Heart left ventricle (tissue), 16 donors: Measurements from ENCODE around the gene NFILZ. TPM values are rescaled to one million over a fixed set of nuclear protein-coding genes. Genes with fewer than 3 reads are reported as not detected.

ENCODE experiments used
- ATAC-seq, 4 donors: fragments of 200-7000 bp; cut with Tn5 transposase; one replicate each; pipeline ENCODE4 v1.9.1; 2020 to 2022; ENCODE audit warnings: moderate library complexity in 4 of 4, mild to moderate bottlenecking in 3 of 4, moderate number of reproducible peaks in 1 of 4
- DNase-seq, 5 donors: peaks; one replicate each; pipeline ENCODE4 v3.0.0-alpha.2; 2020
- H3K27ac ChIP-seq, 12 donors: fragments of 200-600 bp; sonication (generic) in 4 of 12; one replicate each; pipeline versions ENCODE4 v1.5.0 to v1.8.0; 2016 to 2022; ENCODE audit warnings: mild to moderate bottlenecking in 2 of 12
- H3K27me3 ChIP-seq, 9 donors: fragments of 200-600 bp; sonication (generic) in 2 of 9; one replicate each; pipeline versions ENCODE4 v1.5.1 to v1.8.0; 2016 to 2022; ENCODE audit warnings: mild to moderate bottlenecking in 3 of 9
- H3K36me3 ChIP-seq, 9 donors: fragments of 200-600 bp; sonication (generic) in 2 of 9; one replicate each; pipeline versions ENCODE4 v1.5.0 to v1.8.0; 2018 to 2022; ENCODE audit warnings: mild to moderate bottlenecking in 2 of 9
- H3K4me1 ChIP-seq, 12 donors: fragments of 200-600 bp; sonication (generic) in 4 of 12; one replicate each; pipeline versions ENCODE4 v1.5.0 to v1.8.0; 2016 to 2022; ENCODE audit warnings: mild to moderate bottlenecking in 3 of 12
- H3K4me3 ChIP-seq, 12 donors: fragments of 200-600 bp; sonication (generic) in 4 of 12; one replicate each; pipeline versions ENCODE4 v1.5.0 to v1.8.0; 2017 to 2022; ENCODE audit warnings: mild to moderate bottlenecking in 9 of 12, moderate library complexity in 4 of 12
- H3K9me3 ChIP-seq, 12 donors: fragments of 200-600 bp; sonication (generic) in 4 of 12; one replicate each; pipeline versions ENCODE4 v1.5.0 to v1.8.0; 2016 to 2022; ENCODE audit warnings: mild to moderate bottlenecking in 1 of 12
- POLR2A ChIP-seq, 2 donors: fragments of 450-650 bp; IDR thresholded peaks; one replicate each; pipeline ENCODE4 v1.6.1; 2017; ENCODE audit warnings: antibody characterized with exemption in 2 of 2, mild to moderate bottlenecking in 2 of 2, moderate library complexity in 2 of 2
- WGBS, 4 donors: extraction: QIAGEN DNeasy Blood & Tissue Kit in 2 of 4; methylation state at CpG; one replicate each; pipeline versions ENCODE4 v1.1.5 to v1.1.7; 2013 to 2018; 5-methylcytosine and 5-hydroxymethylcytosine counted together
- intact Hi-C, 10 donors: fragments of 100-400 bp; cut with DNase I; formaldehyde crosslinking; loops; one replicate each; pipeline versions ENCODE4 v1.11.1 to v1.14.2; 2022
- polyA plus RNA-seq, 2 donors: library from polyadenylated mRNA; stranded (reverse); fragments of 200-250 nt; gene quantifications; one replicate each; pipeline ENCODE4 v1.2.3, GENCODE V29; 2013
- total RNA-seq, 9 donors: library from RNA; depleted of rRNA in 2 of 9; stranded (reverse); fragments of >200 nt in 2 of 9; fragmentation: NEBNext Ultra II Directional in 3 of 9; extraction: Animal tissue kit (Norgen Biotek cat#: 25700) in 3 of 9; gene quantifications; one replicate each; pipeline versions ENCODE4 v1.1.0 to v1.2.4, GENCODE V29; 2016 to 2023
- TF ChIP-seq, protein P1 (sequence below), 12 donors: fragments of 200-600 bp; sonication (generic) in 4 of 12; IDR thresholded peaks; one replicate each; pipeline versions ENCODE4 v1.5.0 to v1.8.0; 2018 to 2022; ENCODE audit warnings: antibody characterized with exemption in 12 of 12, mild to moderate bottlenecking in 5 of 12
- donor health status: ischemic (EF 13 %, LVEDD 7.1; RV severe dilation, severe dysfunction).
- donor health status: healthy with polysubstance abuse.
- donor health status: DM: no; HTN: yes; CAD: no.
- donor health status: DM: no; HTN: no; CAD: no.
- donor health status: ischemic (EF 25% LVEDD 6.9; RV normal size, moderate dysfunction).
- donor health status: ischemic (EF 25% LVEDD 5.7; RV mildly dilated, moderate dysfunction).
- donor health status: healthy.
- donor health status: DM: yes; HTN: yes; CAD: no.
- donor health status: ischemic (EF 35%, LVEDD 5.7; RV mildly dilated, moderate dysfunction).
- donor health status: nonischemic (EF 11% LVEDD 7.7; RV severe dilation, severe dysfunction).
- donor health status: DM: yes; HTN: yes; CAD: no.
- donor health status: PGD.
- donor health status: ischemic (EF 29% LVEDD 5.4; RV normal size, mild dysfunction).
- donor health status: nonischemic (EF 23%, LVEDD 6.1; RV moderate dilation, normal function).

Gene NFILZ
- total and polyA plus RNA-seq, 11 donors, result not detected

- peaks cover 0 to 13% (median 0%) of the 10 kb centered on the region in 9 donors for H3K27me3 ChIP-seq
- intact Hi-C loops, result loop anchor here in 3 of 10 donors (5.0 to 10.0 kb wide), 2 partner anchors 57 to 59 kb away; no protein-coding TSS in a partner anchor
- H3K36me3 ChIP-seq, result no peaks in the 10 kb centered on the region
- ATAC-seq (no peak), DNase-seq (no peak)
- H3K27ac ChIP-seq, result no peak overlapping the region
- H3K4me3 ChIP-seq, result no peak overlapping the region
- WGBS, 4 donors, result 65 to 92% (median 90%) methylated on average over 2 of the region's 2 CpGs
- TF ChIP-seq, protein P1, sequence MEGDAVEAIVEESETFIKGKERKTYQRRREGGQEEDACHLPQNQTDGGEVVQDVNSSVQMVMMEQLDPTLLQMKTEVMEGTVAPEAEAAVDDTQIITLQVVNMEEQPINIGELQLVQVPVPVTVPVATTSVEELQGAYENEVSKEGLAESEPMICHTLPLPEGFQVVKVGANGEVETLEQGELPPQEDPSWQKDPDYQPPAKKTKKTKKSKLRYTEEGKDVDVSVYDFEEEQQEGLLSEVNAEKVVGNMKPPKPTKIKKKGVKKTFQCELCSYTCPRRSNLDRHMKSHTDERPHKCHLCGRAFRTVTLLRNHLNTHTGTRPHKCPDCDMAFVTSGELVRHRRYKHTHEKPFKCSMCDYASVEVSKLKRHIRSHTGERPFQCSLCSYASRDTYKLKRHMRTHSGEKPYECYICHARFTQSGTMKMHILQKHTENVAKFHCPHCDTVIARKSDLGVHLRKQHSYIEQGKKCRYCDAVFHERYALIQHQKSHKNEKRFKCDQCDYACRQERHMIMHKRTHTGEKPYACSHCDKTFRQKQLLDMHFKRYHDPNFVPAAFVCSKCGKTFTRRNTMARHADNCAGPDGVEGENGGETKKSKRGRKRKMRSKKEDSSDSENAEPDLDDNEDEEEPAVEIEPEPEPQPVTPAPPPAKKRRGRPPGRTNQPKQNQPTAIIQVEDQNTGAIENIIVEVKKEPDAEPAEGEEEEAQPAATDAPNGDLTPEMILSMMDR (IDR thresholded peaks at IDR 0.05), result no peak
- no peak for TF ChIP-seq POLR2A (IDR thresholded peaks at IDR 0.05)
- H3K4me1 ChIP-seq, result peaks cover 0 to 44% (median 0%) of the 10 kb centered on the region in 12 donors
- peaks cover 0 to 14% (median 0%) of the 10 kb centered on the region in 12 donors for H3K9me3 ChIP-seq
Measured at GRCh38 chr19:8641221-8641907, 10.9 kb downstream of the NFILZ start.

GRCh38 chr19:8641908-8642547, 11.6 kb downstream of the NFILZ start:
- 50 to 53% (median 51%) methylated on average over 4 of the region's 4 CpGs for WGBS, 4 donors
- Histone ChIP-seq H3K36me3 (no peaks in the 10 kb centered on the region), H3K4me1 (peaks cover 0 to 50% (median 0%) of the 10 kb centered on the region in 12 donors), H3K9me3 (peaks cover 0 to 14% (median 0%) of the 10 kb centered on the region in 12 donors), H3K4me3 (no peak overlapping the region), H3K27me3 (peaks cover 0 to 19% (median 0%) of the 10 kb centered on the region in 9 donors), H3K27ac (no peak overlapping the region)
- ATAC-seq (no peak), DNase-seq (no peak)
- intact Hi-C loops, result loop anchor here in 3 of 10 donors (5.0 to 10.0 kb wide), 2 partner anchors 57 to 60 kb away; no protein-coding TSS in a partner anchor
- TF ChIP-seq POLR2A (IDR thresholded peaks at IDR 0.05), result no peak
- TF ChIP-seq, protein P1 (IDR thresholded peaks at IDR 0.05), result peak; percentile 25 to 59 (median 45)

DNA sequence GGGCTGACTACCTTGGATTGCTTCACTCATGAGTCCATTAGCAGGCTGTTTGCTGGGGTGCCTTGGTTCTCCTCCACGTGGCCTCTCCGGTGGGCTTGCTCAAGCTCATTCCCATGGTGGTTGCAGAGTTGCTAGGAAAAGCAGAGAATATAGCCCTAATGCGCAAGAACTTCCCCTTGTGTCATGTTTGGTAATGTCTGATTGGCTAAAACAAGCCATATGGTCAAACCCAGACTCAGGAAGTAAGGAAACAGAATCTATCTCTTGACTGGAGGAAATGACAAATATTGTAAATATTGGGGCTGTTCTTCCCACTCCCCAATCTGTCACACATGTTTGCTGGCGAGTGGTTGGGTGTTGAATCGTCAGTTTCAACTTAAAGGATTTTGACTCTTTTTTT, 12.1 kb downstream of the NFILZ start:
- H3K27ac ChIP-seq, result no peak overlapping the region
- peaks cover 0 to 51% (median 0%) of the 10 kb centered on the region in 12 donors for H3K4me1 ChIP-seq
- peaks cover 0 to 14% (median 0%) of the 10 kb centered on the region in 12 donors for H3K9me3 ChIP-seq
- no peak overlapping the region for H3K4me3 ChIP-seq
- no peak for ATAC-seq
- no peak for DNase-seq
- H3K36me3 ChIP-seq, result no peaks in the 10 kb centered on the region
- WGBS, 4 donors, result 68 to 79% (median 73%) methylated on average over 5 of the region's 5 CpGs
- peaks cover 0 to 19% (median 0%) of the 10 kb centered on the region in 9 donors for H3K27me3 ChIP-seq
- TF ChIP-seq, protein P1 (IDR thresholded peaks at IDR 0.05), result no peak
- no peak for TF ChIP-seq POLR2A (IDR thresholded peaks at IDR 0.05)
- intact Hi-C loops, result loop anchor here in 3 of 10 donors (5.0 to 10.0 kb wide), 2 partner anchors 58 to 60 kb away; no protein-coding TSS in a partner anchor
